HCT116 (cell line): ENCODE measurements around the gene VWF. TPM values are rescaled to one million over a fixed set of nuclear protein-coding genes. Genes with fewer than 3 reads are reported as not detected.

Experiments
- ATAC-seq: fragments of 200-7000 bp; cut with Tn5 transposase; 2 replicates; pipeline ENCODE4 v1.9.1; 2020; ENCODE audit warnings: mild to moderate bottlenecking, moderate library complexity
- BruUV-seq: library from RNA; stranded (reverse); fragments of 400-500 nt; replicated peaks from 2 replicates; lab custom pipeline; 2021; lab: Mats Ljungman, UMichigan
- CTCF ChIA-PET: fragments of 300-600 bp; sonication (Branson Sonifier 250); formaldehyde crosslinking; loops from one replicate; lab custom pipeline; 2021; ENCODE audit warnings: antibody characterized with exemption; lab: Charles Lee
- POLR2A ChIA-PET: fragments of 300-600, 350-600 bp; sonication (Branson Sonifier 250); formaldehyde crosslinking; loops from one replicate; lab custom pipeline; 2021; ENCODE audit warnings: antibody characterized with exemption; lab: Charles Lee
- RAD21 ChIA-PET, 2 experiments: fragments of 300-600 bp; sonication (Branson Sonifier 250); formaldehyde crosslinking; loops; one replicate each; lab custom pipeline; 2023; ENCODE audit warnings: low total read pairs in 2 of 2; ENCODE audit not compliant: uncharacterized antibody in 2 of 2, unreplicated experiment in 2 of 2, low non-redundant PET in 1 of 2; lab: Charles Lee
- DNase-seq: peaks from one replicate; pipeline ENCODE4 v3.0.0-alpha.2; 2010; ENCODE audit warnings: low read depth, low spot score
- H2AFZ ChIP-seq: fragments of 200-600 bp; shearing (Covaris generic), sonication (generic); 2 replicates; pipeline ENCODE4 v1.6.1; 2017; ENCODE audit warnings: low read depth, mixed run types, mixed read lengths, antibody characterized with exemption, low read length; ENCODE audit not compliant: poor library complexity, severe bottlenecking
- H3K27ac ChIP-seq: 2 replicates; pipeline ENCODE4 v1.5.1; 2012; ENCODE audit warnings: low read depth, low read length
- H3K27me3 ChIP-seq: fragments of 200-600 bp; sonication (generic); 2 replicates; pipeline ENCODE4 v1.6.1; 2016; ENCODE audit warnings: mixed run types, low read length, mixed read lengths; ENCODE audit not compliant: insufficient read depth
- H3K36me3 ChIP-seq, 2 experiments: fragments of 200-500 bp in 1 of 2; fragments of 200-600 bp in 1 of 2; sonication (Bioruptor generic) in 1 of 2; sonication (generic) in 1 of 2; 2 replicates each; pipeline versions ENCODE4 v1.5.1 to v1.6.1; 2014 to 2016; ENCODE audit warnings: low read length in 2 of 2, inconsistent platforms in 1 of 2, mixed read lengths in 1 of 2, mixed run types in 1 of 2; ENCODE audit not compliant: insufficient read depth in 2 of 2, control insufficient read depth in 1 of 2
- H3K4me1 ChIP-seq, 2 experiments: fragments of 200-600 bp in 1 of 2; sonication (generic) in 1 of 2; 2 replicates each; pipeline versions ENCODE4 v1.5.1 to v1.6.1; 2012 to 2017; ENCODE audit warnings: low read length in 2 of 2, inconsistent platforms in 1 of 2, mild to moderate bottlenecking in 1 of 2, mixed read lengths in 1 of 2, mixed run types in 1 of 2, moderate library complexity in 1 of 2; ENCODE audit not compliant: insufficient read depth in 2 of 2, control insufficient read depth in 1 of 2
- H3K4me2 ChIP-seq: fragments of 200-600 bp; sonication (generic); 2 replicates; pipeline ENCODE4 v1.6.1; 2017; ENCODE audit warnings: mixed run types, low read length, mixed read lengths
- H3K4me3 ChIP-seq, 2 experiments: fragments of 200-600 bp in 1 of 2; sonication (generic) in 1 of 2; replicated peaks in 1 of 2; 2 replicates each; pipeline ENCODE4 v1.5.1; 2011 to 2016; ENCODE audit warnings: low read length in 2 of 2, control low read depth in 1 of 2, low read depth in 1 of 2, mild to moderate bottlenecking in 1 of 2, mixed read lengths in 1 of 2, mixed run types in 1 of 2
- H3K79me2 ChIP-seq: fragments of 200-600 bp; sonication (generic); 2 replicates; pipeline ENCODE4 v1.6.1; 2017; ENCODE audit warnings: mild to moderate bottlenecking, mixed run types, low read length, moderate library complexity, mixed read lengths; ENCODE audit not compliant: insufficient read depth
- H3K9ac ChIP-seq: fragments of 200-600 bp; sonication (generic); 2 replicates; pipeline ENCODE4 v1.6.1; 2016; ENCODE audit warnings: low read length, mixed read lengths
- H3K9me2 ChIP-seq: fragments of 200-600 bp; sonication (generic), shearing (Covaris generic); 2 replicates; pipeline ENCODE4 v1.6.1; 2017; ENCODE audit warnings: mixed run types, mild to moderate bottlenecking, moderate library complexity; ENCODE audit not compliant: insufficient read depth
- H3K9me3 ChIP-seq, 2 experiments: fragments of 200-500 bp in 1 of 2; fragments of 200-600 bp in 1 of 2; sonication (Bioruptor generic) in 1 of 2; sonication (generic) in 1 of 2; 2 replicates each; pipeline ENCODE4 v1.6.1; 2014 to 2017; ENCODE audit warnings: low read length in 2 of 2, mixed read lengths in 2 of 2, inconsistent platforms in 1 of 2, low read depth in 1 of 2, mild to moderate bottlenecking in 1 of 2, mixed run types in 1 of 2, moderate library complexity in 1 of 2; ENCODE audit not compliant: control insufficient read depth in 1 of 2, insufficient read depth in 1 of 2
- H4K20me1 ChIP-seq: fragments of 200-600 bp; sonication (generic), shearing (Covaris generic); 2 replicates; pipeline ENCODE4 v1.6.1; 2017; ENCODE audit warnings: mixed run types, mild to moderate bottlenecking, moderate library complexity; ENCODE audit not compliant: insufficient read depth
- CBX3 ChIP-seq: IDR thresholded peaks from 2 replicates; pipeline ENCODE4 v1.6.1; 2012; ENCODE audit warnings: low read depth
- ELF1 ChIP-seq: IDR thresholded peaks from 2 replicates; pipeline ENCODE4 v1.6.1; 2012; ENCODE audit warnings: low read depth, borderline replicate concordance
- EZH2phosphoT487 ChIP-seq: fragments of 200-600 bp; IDR thresholded peaks from 2 replicates; pipeline ENCODE4 v1.6.1; 2018; ENCODE audit warnings: antibody characterized with exemption, borderline replicate concordance
- JUND ChIP-seq: IDR thresholded peaks from 2 replicates; pipeline ENCODE4 v1.6.1; 2012
- REST ChIP-seq: IDR thresholded peaks from 2 replicates; pipeline ENCODE4 v1.6.1; 2012; ENCODE audit warnings: low read depth
- SIN3A ChIP-seq: IDR thresholded peaks from 2 replicates; pipeline ENCODE4 v1.6.1; 2012; ENCODE audit warnings: low read depth
- YY1 ChIP-seq: IDR thresholded peaks from 2 replicates; pipeline ENCODE4 v1.6.1; 2011; ENCODE audit warnings: low read length, low read depth, moderate library complexity, mild to moderate bottlenecking; ENCODE audit not compliant: insufficient replicate concordance; ENCODE audit errors: extremely low read depth
- intact Hi-C: fragments of 100-400 bp; cut with micrococcal nuclease; formaldehyde crosslinking; loops from 2 replicates; pipeline ENCODE4 v1.10.0; 2022
- total RNA-seq: library from RNA; stranded (reverse); gene quantifications from one replicate; pipeline ENCODE4 v1.2.1, GENCODE V29; 2021; ENCODE audit not compliant: unreplicated experiment
- TF ChIP-seq, protein P1 (sequence below): IDR thresholded peaks from 2 replicates; pipeline ENCODE4 v1.6.1; 2011; ENCODE audit warnings: mild to moderate bottlenecking, low read length, moderate library complexity; ENCODE audit not compliant: insufficient replicate concordance; ENCODE audit errors: extremely low read depth

VWF gene
- total RNA-seq, 1 experiment from 2014 or later = 0.57 TPM

DNA sequence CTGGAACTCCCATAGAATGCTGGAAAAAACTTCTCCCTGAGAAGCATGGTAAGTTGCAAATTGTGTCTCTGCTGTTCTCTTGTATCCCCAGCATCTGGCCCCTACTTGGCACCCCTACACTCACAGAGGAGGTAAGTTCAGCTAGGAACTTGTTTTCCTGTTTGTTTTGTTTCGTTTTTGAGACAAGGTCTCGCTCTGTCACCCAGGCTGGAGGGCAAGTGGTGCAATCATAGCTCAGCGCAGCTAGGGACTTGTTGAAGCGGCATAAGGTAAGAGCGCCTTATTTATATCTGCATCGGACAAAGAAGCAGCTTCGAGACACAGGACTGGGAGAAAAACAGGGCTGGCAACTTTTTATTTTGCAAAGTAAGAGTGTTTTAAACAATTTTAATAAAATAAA, 161.0 kb downstream of the VWF start:
- RAD21 ChIA-PET = no interaction called here
- intact Hi-C loops = no loop called here
- POLR2A ChIA-PET = no interaction called here

More for the DNA sequence above, 161.0 kb downstream of the VWF start:
- H2AFZ ChIP-seq = no peak overlapping the region
- no peak for ATAC-seq
- no peak overlapping the region for H3K9ac ChIP-seq
- H3K9me3 ChIP-seq = no peaks in the 10 kb centered on the region
- no peak for DNase-seq
- CTCF ChIA-PET = no interaction called here
- TF ChIP-seq JUND (no peak), REST (no peak), SIN3A (no peak), EZH2phosphoT487 (no peak), ELF1 (no peak), CBX3 (no peak), YY1 (no peak)
- TF ChIP-seq, protein P1, sequence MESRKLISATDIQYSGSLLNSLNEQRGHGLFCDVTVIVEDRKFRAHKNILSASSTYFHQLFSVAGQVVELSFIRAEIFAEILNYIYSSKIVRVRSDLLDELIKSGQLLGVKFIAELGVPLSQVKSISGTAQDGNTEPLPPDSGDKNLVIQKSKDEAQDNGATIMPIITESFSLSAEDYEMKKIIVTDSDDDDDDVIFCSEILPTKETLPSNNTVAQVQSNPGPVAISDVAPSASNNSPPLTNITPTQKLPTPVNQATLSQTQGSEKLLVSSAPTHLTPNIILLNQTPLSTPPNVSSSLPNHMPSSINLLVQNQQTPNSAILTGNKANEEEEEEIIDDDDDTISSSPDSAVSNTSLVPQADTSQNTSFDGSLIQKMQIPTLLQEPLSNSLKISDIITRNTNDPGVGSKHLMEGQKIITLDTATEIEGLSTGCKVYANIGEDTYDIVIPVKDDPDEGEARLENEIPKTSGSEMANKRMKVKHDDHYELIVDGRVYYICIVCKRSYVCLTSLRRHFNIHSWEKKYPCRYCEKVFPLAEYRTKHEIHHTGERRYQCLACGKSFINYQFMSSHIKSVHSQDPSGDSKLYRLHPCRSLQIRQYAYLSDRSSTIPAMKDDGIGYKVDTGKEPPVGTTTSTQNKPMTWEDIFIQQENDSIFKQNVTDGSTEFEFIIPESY = no peak
- no peaks in the 10 kb centered on the region; a peak in 1 of 4 replicates for H3K4me1 ChIP-seq
- H3K9me2 ChIP-seq = no peaks in the 10 kb centered on the region
- H3K27ac ChIP-seq = no peak overlapping the region
- H3K79me2 ChIP-seq = no peaks in the 10 kb centered on the region
- H4K20me1 ChIP-seq = no peaks in the 10 kb centered on the region
- no peak overlapping the region for H3K4me2 ChIP-seq
- no peaks in the 10 kb centered on the region for H3K36me3 ChIP-seq
- no peaks in the 10 kb centered on the region for H3K27me3 ChIP-seq
- no peak overlapping the region for H3K4me3 ChIP-seq
- BruUV-seq = no TSS peak
